HepG2 (cell line): ENCODE data around the gene TMCO4. TPM values are rescaled to one million over a fixed set of nuclear protein-coding genes. Genes with fewer than 3 reads are reported as not detected.

ENCODE experiments used
- ARID5B ChIP-seq: IDR thresholded peaks from 2 replicates; pipeline ENCODE4 v1.4.0; 2020; ENCODE audit warnings: mild to moderate bottlenecking, missing genetic modification reagents
- ARNT2 ChIP-seq: sonication (generic); formaldehyde crosslinking; IDR thresholded peaks from 2 replicates; pipeline ENCODE4 v1.8.0; 2022; ENCODE audit warnings: mild to moderate bottlenecking, low read depth, missing genetic modification reagents, moderate library complexity
- MAFK ChIP-seq, 2 experiments: IDR thresholded peaks in 1 of 2; conservative IDR thresholded peaks in 1 of 2; 2 replicates each; pipeline ENCODE4 v1.6.1; 2011; ENCODE audit warnings: improper control_type of control experiment in 2 of 2, low read length in 2 of 2
- MATR3 ChIP-seq: sonication (generic); formaldehyde crosslinking; IDR thresholded peaks from 2 replicates; pipeline ENCODE4 v1.4.0; 2020; ENCODE audit warnings: missing genetic modification reagents
- MTF2 ChIP-seq: sonication (generic); formaldehyde crosslinking; IDR thresholded peaks from 2 replicates; pipeline ENCODE4 v1.5.0; 2020; ENCODE audit warnings: missing genetic modification reagents, borderline replicate concordance
- RFX3 ChIP-seq: IDR thresholded peaks from 2 replicates; pipeline ENCODE4 v1.6.1; 2016; ENCODE audit warnings: missing biosample characterization, missing genetic modification reagents
- ZBTB20 ChIP-seq: sonication (generic); formaldehyde crosslinking; IDR thresholded peaks from 2 replicates; pipeline ENCODE4 v1.8.1; 2023; ENCODE audit warnings: missing genetic modification reagents, low read depth, mild to moderate bottlenecking, borderline replicate concordance
- ZBTB40 ChIP-seq, 2 experiments: fragments of 450-650 bp in 1 of 2; sonication (generic) in 1 of 2; formaldehyde crosslinking in 1 of 2; IDR thresholded peaks; 2 replicates each; pipeline versions ENCODE4 v1.6.1 to v1.8.0; 2016 to 2022; ENCODE audit warnings: antibody characterized with exemption in 1 of 2, mild to moderate bottlenecking in 1 of 2, missing genetic modification reagents in 1 of 2
- ZGPAT ChIP-seq: IDR thresholded peaks from 2 replicates; pipeline ENCODE4 v1.6.1; 2016; ENCODE audit warnings: mild to moderate bottlenecking
- ZNF749 ChIP-seq: sonication (generic); formaldehyde crosslinking; IDR thresholded peaks from 2 replicates; pipeline ENCODE4 v1.8.0; 2022; ENCODE audit warnings: mild to moderate bottlenecking, missing genetic modification reagents, moderate library complexity, borderline replicate concordance
- ZNF839 ChIP-seq: sonication (generic); formaldehyde crosslinking; IDR thresholded peaks from 2 replicates; pipeline ENCODE4 v1.4.0; 2020; ENCODE audit warnings: missing genetic modification reagents, mild to moderate bottlenecking, borderline replicate concordance
- ZSCAN31 ChIP-seq: sonication (generic); formaldehyde crosslinking; IDR thresholded peaks from 2 replicates; pipeline ENCODE4 v1.5.0; 2020; ENCODE audit warnings: low read depth, mild to moderate bottlenecking, missing genetic modification reagents
- polyA plus RNA-seq, 8 experiments: library from polyadenylated mRNA; depleted of rRNA in 3 of 8; stranded (reverse) in 7 of 8; unstranded in 1 of 8; fragments of >200 nt; fragmentation: Illumina TruSeq in 4 of 8; extraction: Trizol in 4 of 8; gene quantifications; 2 replicates each; pipeline versions ENCODE4 v1.2.1 to v1.2.3, GENCODE V29; 2011 to 2016; ENCODE audit warnings: low read depth in 4 of 8, missing spikeins in 1 of 8, mixed read lengths in 1 of 8; ENCODE audit not compliant: insufficient read depth in 1 of 8
- total RNA-seq, 5 experiments: library from RNA; depleted of rRNA; stranded (reverse); fragments of >200 nt; fragmentation: Illumina TruSeq; extraction: Trizol; gene quantifications; 2 replicates each; pipeline ENCODE4 v1.2.3, GENCODE V29; 2016; ENCODE audit warnings: low read depth in 1 of 5

Gene TMCO4
- total and polyA plus RNA-seq, 2 of the 13 experiments (the other 11 are each of a cell fraction or from before 2014, with no cell fraction given): 2.1 to 4.1 TPM

- TF ChIP-seq ZBTB40 (IDR thresholded peaks at IDR 0.05): no peak
- TF ChIP-seq ZBTB40 (CRISPR knock-in tag; IDR thresholded peaks at IDR 0.05): no peak
- peak; percentile 57; the same call in 1 of the 2 replicates for TF ChIP-seq MTF2 (CRISPR knock-in tag)
- TF ChIP-seq ZNF749 (CRISPR knock-in tag): no peak
- TF ChIP-seq MATR3: no peak
- no peak for TF ChIP-seq ARNT2 (CRISPR knock-in tag)
- no peak for TF ChIP-seq ARID5B (CRISPR knock-in tag)
- TF ChIP-seq ZNF839 (CRISPR knock-in tag): no peak
- 0 out of 2 replicates have a peak, but pooled peaks have one; percentile 27 for TF ChIP-seq ZGPAT (CRISPR knock-in tag)
- no peak for TF ChIP-seq MAFK (conservative IDR thresholded peaks at IDR 0.05 in 1 of 2, IDR thresholded peaks at IDR 0.05 in 1 of 2; ENCODE audit: low read length in 2 of 2)
- TF ChIP-seq ZSCAN31 (CRISPR knock-in tag): peak; percentile 18; the same call in 1 of the 2 replicates
- no peak for TF ChIP-seq ZBTB20 (CRISPR knock-in tag)
- TF ChIP-seq RFX3 (CRISPR knock-in tag): no peak
These were observed 154.9 kb downstream of the TMCO4 start (continued) for GRCh38 chr1:19644681-19645410.
